HFF-Myc (cell line): Measurements from ENCODE around the gene ZNF407.
A peak's percentile ranks its signal among the peaks of the same experiment; 100 is the strongest.

Experiments used
- DNase-seq: peaks from one replicate; pipeline ENCODE4 v3.0.0-alpha.2; 2011; ENCODE audit warnings: low read depth; ENCODE audit errors: extremely low read depth
- H3K4me3 ChIP-seq: replicated peaks from 2 replicates; pipeline ENCODE4 v1.5.1; 2011; ENCODE audit warnings: low read depth, mild to moderate bottlenecking, control low read depth, low read length
- TF ChIP-seq, protein P1 (sequence below): IDR thresholded peaks from 2 replicates; pipeline ENCODE4 v1.5.1; 2012; ENCODE audit warnings: mild to moderate bottlenecking, low read depth, low read length, control low read depth; ENCODE audit errors: missing control alignments

ZNF407 gene

DNA sequence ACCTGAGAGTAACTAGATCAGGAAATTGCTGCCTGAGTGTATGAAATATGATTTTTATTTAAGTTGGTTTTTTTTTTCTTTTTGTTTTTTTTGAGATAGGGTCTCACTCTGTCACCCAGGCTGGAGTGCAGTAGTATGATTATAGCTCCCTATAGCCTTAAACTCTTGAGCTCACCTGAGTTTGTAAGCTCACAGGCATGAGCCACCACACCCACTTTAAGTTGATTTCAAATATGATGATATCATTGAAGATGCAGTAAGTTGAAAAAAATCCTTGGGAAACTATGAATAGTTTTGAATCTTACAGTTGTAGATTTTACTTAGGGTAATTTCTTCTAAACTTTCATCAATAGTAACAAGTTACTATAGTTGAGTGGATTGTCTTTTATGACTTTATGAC lies 234.7 kb downstream of the ZNF407 start:
- TF ChIP-seq, protein P1, sequence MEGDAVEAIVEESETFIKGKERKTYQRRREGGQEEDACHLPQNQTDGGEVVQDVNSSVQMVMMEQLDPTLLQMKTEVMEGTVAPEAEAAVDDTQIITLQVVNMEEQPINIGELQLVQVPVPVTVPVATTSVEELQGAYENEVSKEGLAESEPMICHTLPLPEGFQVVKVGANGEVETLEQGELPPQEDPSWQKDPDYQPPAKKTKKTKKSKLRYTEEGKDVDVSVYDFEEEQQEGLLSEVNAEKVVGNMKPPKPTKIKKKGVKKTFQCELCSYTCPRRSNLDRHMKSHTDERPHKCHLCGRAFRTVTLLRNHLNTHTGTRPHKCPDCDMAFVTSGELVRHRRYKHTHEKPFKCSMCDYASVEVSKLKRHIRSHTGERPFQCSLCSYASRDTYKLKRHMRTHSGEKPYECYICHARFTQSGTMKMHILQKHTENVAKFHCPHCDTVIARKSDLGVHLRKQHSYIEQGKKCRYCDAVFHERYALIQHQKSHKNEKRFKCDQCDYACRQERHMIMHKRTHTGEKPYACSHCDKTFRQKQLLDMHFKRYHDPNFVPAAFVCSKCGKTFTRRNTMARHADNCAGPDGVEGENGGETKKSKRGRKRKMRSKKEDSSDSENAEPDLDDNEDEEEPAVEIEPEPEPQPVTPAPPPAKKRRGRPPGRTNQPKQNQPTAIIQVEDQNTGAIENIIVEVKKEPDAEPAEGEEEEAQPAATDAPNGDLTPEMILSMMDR: no peak
- no peak overlapping the region for H3K4me3 ChIP-seq
- DNase-seq: no peak

DNA sequence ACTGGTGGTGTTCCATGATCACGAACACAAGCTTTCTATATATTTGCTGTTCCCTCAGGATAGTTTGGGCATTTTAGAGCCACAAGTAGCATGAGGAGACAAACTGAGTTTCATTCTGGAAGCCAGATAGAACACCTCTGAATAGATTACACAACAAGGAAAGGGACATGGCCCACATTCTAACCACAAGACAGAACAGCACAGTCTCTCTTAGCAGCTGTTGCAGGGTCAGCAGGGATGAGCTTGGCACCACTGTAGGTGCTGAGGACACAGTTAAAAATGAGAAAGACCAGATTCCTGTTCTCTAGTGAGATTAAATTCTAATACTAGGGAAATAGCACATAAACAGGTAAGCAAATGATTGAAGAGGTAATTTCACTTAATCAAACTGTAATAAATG lies 235.3 kb downstream of the ZNF407 start:
- DNase-seq: no peak
- TF ChIP-seq, protein P1: no peak
- H3K4me3 ChIP-seq: no peak overlapping the region

DNA sequence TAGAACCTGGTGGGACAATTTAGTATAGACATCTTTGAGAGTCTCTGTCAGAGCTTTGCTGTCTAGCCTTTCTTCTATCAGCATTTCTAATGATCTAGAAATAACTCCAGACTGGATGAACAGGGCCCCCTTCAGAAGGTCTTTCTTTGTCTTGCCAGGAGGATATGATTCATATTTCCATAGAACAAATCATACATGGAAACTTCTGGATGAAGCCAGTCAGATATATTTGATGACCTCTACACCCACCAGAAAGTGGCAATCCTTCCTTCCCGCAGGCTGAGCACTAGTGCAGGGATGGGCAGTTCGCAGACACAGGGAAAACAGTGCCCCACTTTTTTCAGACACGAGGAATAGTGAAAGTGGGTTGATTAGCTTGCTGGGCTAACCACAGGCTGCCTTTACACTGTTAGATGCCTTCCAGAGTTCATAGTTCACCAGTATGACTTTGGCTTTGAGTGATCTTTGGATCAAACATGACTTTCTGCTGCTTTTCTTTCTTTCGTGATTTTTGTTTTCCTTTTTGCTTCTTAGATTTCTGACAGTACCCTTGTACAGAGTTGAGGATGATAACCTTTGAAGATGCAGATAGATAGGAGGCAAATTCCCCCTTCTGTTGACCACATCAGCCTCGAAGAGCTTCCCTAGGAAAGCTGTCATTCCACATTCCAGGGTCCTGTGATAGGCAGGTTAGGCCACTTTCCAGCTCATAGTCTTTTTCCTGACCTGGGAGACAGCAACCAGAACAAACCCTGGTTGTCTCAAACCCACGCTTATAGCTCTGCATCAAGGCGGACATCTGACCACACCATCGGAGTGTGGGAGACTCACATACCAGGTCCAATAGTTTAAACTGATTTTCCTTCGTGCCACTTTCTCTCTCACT lies 237.0 kb downstream of the ZNF407 start:
- no peak overlapping the region for H3K4me3 ChIP-seq
- TF ChIP-seq, protein P1: no peak
- DNase-seq: no peak

DNA sequence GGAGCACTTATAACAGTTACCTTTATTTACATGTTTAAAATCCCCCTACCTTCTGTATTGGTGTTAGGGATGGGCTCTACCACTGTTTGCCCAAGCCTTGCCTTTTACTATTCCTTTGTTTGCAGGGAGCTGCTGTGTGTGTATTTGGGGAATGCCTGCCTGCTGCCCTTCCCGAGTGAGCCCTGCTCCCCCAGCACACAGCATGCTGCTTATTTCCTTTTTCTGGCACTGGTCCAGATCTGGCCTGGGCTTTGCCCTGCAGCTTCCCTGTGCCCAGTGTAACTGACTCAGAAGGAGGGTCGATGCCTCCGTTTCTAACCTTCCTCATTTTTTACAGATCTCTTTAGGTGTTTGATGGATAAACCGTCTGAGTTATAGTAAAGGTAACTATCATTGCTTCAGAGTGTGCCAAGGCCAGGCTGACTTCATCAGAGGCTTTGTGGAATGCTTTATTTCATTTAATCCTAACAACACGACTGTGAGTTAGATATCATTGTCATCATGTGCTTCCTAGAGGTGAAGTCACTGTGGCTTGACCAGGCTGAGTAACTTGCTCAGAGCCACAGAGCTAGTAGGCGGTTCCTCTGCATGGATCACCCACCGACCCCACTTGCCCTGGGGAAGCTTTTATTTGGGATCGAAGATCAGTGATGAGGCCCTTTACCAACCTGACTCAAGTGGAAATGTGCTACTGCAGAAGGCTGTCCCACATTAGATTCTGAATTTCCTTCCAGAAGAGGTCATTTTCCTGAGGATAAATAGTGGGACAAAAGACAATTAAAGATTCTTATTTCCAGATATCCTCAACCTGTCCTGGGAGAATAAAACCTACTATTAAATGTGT lies 238.8 kb downstream of the ZNF407 start:
- no peak overlapping the region for H3K4me3 ChIP-seq
- TF ChIP-seq, protein P1: no peak
- DNase-seq: no peak

DNA sequence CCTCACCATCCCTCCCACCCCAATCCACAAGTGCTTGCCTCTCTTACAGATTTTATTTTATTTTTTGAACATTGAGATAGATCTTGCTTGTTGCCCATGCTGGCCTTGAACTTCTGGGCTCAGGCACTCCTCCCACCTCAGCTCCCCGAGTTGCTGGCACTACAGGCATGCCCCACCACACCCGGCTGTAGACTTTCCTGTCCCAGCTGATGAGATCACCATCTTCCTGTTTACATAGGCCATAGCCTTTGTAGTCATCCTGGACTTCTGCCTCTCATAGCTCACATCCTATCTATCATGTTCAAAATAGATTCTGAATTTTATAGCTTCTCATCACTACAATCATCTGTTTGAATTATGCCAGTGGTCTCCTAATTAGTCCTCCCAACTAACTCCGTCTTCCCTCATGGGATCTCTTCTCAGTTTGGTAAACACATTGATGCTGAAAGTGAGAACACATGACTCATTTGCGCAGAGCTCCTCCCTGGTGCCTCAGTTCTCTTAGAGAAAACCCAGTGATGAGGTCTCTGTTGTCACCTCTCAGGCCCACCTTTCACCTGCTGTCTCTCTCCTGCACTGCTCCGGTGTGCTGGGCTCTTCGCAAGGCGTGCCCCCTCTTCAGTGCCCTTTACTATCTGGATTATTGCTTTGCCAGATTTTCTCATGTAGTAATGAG lies 243.0 kb downstream of the ZNF407 start:
- no peak overlapping the region for H3K4me3 ChIP-seq
- TF ChIP-seq, protein P1: no peak
- peak; percentile 24 for DNase-seq

DNA sequence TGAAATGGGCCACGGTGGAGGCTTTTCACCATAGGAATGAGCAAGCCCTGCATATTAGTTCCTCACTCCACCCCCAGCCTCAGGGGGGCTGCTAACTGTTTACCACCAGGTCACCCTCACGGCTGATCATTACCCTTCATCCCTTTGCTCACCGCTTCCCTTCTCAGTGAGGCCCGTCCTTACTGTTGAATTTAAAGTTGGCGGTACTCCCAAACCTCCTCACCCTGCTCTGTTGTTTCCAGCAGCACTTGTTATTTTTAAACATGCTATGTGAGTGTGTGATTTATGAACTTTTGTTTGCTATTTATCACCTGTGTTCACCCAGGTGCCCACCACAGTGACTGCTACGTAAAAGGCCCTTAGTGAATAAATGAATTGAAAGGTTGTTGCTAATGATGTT lies 243.6 kb downstream of the ZNF407 start:
- no peak overlapping the region for H3K4me3 ChIP-seq
- TF ChIP-seq, protein P1: no peak
- DNase-seq: no peak
